DMS153 (cell line): Measurements from ENCODE around the gene POP7.
"Not testable (repeated sequence)": the region's sequence is repeated elsewhere in the genome, so short reads cannot be mapped to it uniquely, and the experiment has no call there.

Experiments used
- DNase-seq: peaks from one replicate; lab custom pipeline; 2025; lab: John Stamatoyannopoulos, UW

Gene POP7

GRCh38 chr7:100692578-100692961, 13.4 kb upstream of the POP7 start:
- no peak for DNase-seq

GRCh38 chr7:100693312-100694097, 12.4 kb upstream of the POP7 start:
- no peak for DNase-seq

- no peak for DNase-seq
Measured at GRCh38 chr7:100694098-100694745, 11.7 kb upstream of the POP7 start, which contains the start of gene GIGYF1. TSS of gene GIGYF1 (minus strand) at chr7:100694250. CDS start at chr7:100688238, 6,012 bp downstream.

- no peak for DNase-seq
Measured at GRCh38 chr7:100696123-100696521, 9.8 kb upstream of the POP7 start.

GRCh38 chr7:100699018-100699417, 6.9 kb upstream of the POP7 start:
- DNase-seq, result no peak

GRCh38 chr7:100701089-100701488, 4.8 kb upstream of the POP7 start:
- not testable (repeated sequence) for DNase-seq

- peak; percentile 13 for DNase-seq
Measured at GRCh38 chr7:100705320-100705752, 585 bp upstream of the POP7 start.

- DNase-seq, result no peak
Measured at GRCh38 chr7:100706672-100707311, 871 bp downstream of the POP7 start.

- no peak for DNase-seq
Measured at GRCh38 chr7:100708395-100708794, 2.5 kb downstream of the POP7 start.

- no peak for DNase-seq
Measured at GRCh38 chr7:100710452-100710851, 4.5 kb downstream of the POP7 start.

- DNase-seq, result no peak
Measured at GRCh38 chr7:100711369-100711768, 5.4 kb downstream of the POP7 start.

GRCh38 chr7:100714725-100715124, 8.8 kb downstream of the POP7 start:
- DNase-seq, result no peak

GRCh38 chr7:100717073-100717472, 11.2 kb downstream of the POP7 start:
- DNase-seq, result not testable (repeated sequence)

GRCh38 chr7:100719523-100720278, 13.8 kb downstream of the POP7 start:
- no peak for DNase-seq

- no peak for DNase-seq
Measured at GRCh38 chr7:100720279-100720670, 14.4 kb downstream of the POP7 start, which contains the start of gene EPO. TSS of gene EPO (plus strand) at chr7:100720468. CDS start at chr7:100720981, 513 bp downstream.

GRCh38 chr7:100720671-100721504, 15.0 kb downstream of the POP7 start:
- DNase-seq, result no peak

- no peak for DNase-seq
Measured at GRCh38 chr7:100721505-100721812, 15.5 kb downstream of the POP7 start.

GRCh38 chr7:100722480-100723212, 16.7 kb downstream of the POP7 start:
- DNase-seq, result no peak

GRCh38 chr7:100723732-100724275, 17.9 kb downstream of the POP7 start:
- no peak for DNase-seq

- not testable (repeated sequence) for DNase-seq
Measured at GRCh38 chr7:100724364-100724763, 18.4 kb downstream of the POP7 start.
